GM12864 (cell line): Measurements from ENCODE around the gene SNAPIN.

Experiments used
- DNase-seq: peaks from one replicate; pipeline ENCODE4 v3.0.0-alpha.2; 2011; ENCODE audit warnings: low read depth
- H3K4me3 ChIP-seq: 2 replicates; pipeline ENCODE4 v1.5.1; 2011; ENCODE audit warnings: mild to moderate bottlenecking, low read depth, low read length, control low read depth
- CTCF ChIP-seq: IDR thresholded peaks from 2 replicates; pipeline ENCODE4 v1.5.1; 2011; ENCODE audit warnings: low read depth, mild to moderate bottlenecking, moderate library complexity, low read length, control low read depth, inconsistent platforms; ENCODE audit errors: missing control alignments

The SNAPIN gene

GRCh38 chr1:153626477-153626903 is 32.0 kb upstream of the SNAPIN start:
- no peak for DNase-seq
- TF ChIP-seq CTCF = no peak
- H3K4me3 ChIP-seq = no peak overlapping the region

- no peak for DNase-seq
- no peak within 1 kb of the TSS for H3K4me3 ChIP-seq
- TF ChIP-seq CTCF = peak; percentile 63
These were observed 31.4 kb upstream of the SNAPIN start, which contains the start of gene S100A13 for GRCh38 chr1:153626904-153627714. Gene S100A13 (minus strand): TSS chr1:153627505. CDS start chr1:153626472, 1,033 bp downstream.

- DNase-seq = no peak
- no peak for TF ChIP-seq CTCF
- H3K4me3 ChIP-seq = no peak within 1 kb of the TSS
These were observed 30.5 kb upstream of the SNAPIN start, which contains the start of gene S100A1 for GRCh38 chr1:153627715-153628626. Gene S100A1 (plus strand): TSS chr1:153628434. CDS start chr1:153630522, 2,088 bp downstream.

- no peak overlapping the region for H3K4me3 ChIP-seq
- no peak for TF ChIP-seq CTCF
- no peak for DNase-seq
These were observed 29.7 kb upstream of the SNAPIN start for GRCh38 chr1:153628638-153629342.

- no peak for DNase-seq
- no peak for TF ChIP-seq CTCF
- no peak overlapping the region for H3K4me3 ChIP-seq
These were observed 29.2 kb upstream of the SNAPIN start for GRCh38 chr1:153629343-153629665.

GRCh38 chr1:153629971-153630370 is 28.5 kb upstream of the SNAPIN start:
- no peak overlapping the region for H3K4me3 ChIP-seq
- no peak for DNase-seq
- TF ChIP-seq CTCF = no peak
